Hepatocyte (in vitro differentiated cells): ENCODE data around the gene ABI3. TPM values are rescaled to one million over a fixed set of nuclear protein-coding genes. Genes with fewer than 3 reads are reported as not detected.

Experiments
- DNase-seq: peaks from one replicate; pipeline ENCODE4 v3.0.0-alpha.2; 2016; ENCODE audit warnings: low spot score
- H2AFZ ChIP-seq: fragments of 200-600 bp; sonication (generic); 2 replicates; pipeline ENCODE4 v1.6.0; 2016; ENCODE audit warnings: antibody characterized with exemption, mild to moderate bottlenecking
- H3K27ac ChIP-seq: fragments of 200-600 bp; sonication (generic); 2 replicates; pipeline ENCODE4 v1.5.1; 2016; ENCODE audit warnings: mild to moderate bottlenecking
- H3K27me3 ChIP-seq: fragments of 200-600 bp; sonication (generic); 2 replicates; pipeline ENCODE4 v1.6.1; 2016
- H3K36me3 ChIP-seq: fragments of 200-600 bp; sonication (generic); replicated peaks from 2 replicates; pipeline ENCODE4 v1.5.1; 2016; ENCODE audit warnings: low read depth; ENCODE audit not compliant: insufficient read depth
- H3K4me1 ChIP-seq: fragments of 200-600 bp; sonication (generic); 2 replicates; pipeline ENCODE4 v1.5.1; 2016; ENCODE audit warnings: mild to moderate bottlenecking, moderate library complexity; ENCODE audit not compliant: insufficient read depth
- H3K4me2 ChIP-seq: fragments of 200-600 bp; sonication (generic); 2 replicates; pipeline ENCODE4 v1.6.0; 2016
- H3K4me3 ChIP-seq: fragments of 200-600 bp; sonication (generic); 2 replicates; pipeline ENCODE4 v1.5.1; 2016; ENCODE audit warnings: mild to moderate bottlenecking
- H3K79me2 ChIP-seq: fragments of 200-600 bp; sonication (generic); 2 replicates; pipeline ENCODE4 v1.6.0; 2017; ENCODE audit warnings: mild to moderate bottlenecking
- H3K9me2 ChIP-seq: fragments of 200-600 bp; sonication (generic); replicated peaks from 2 replicates; pipeline ENCODE4 v1.6.0; 2017; ENCODE audit warnings: mild to moderate bottlenecking; ENCODE audit not compliant: insufficient read depth
- H3K9me3 ChIP-seq: fragments of 200-600 bp; sonication (generic); 2 replicates; pipeline ENCODE4 v1.5.1; 2016; ENCODE audit warnings: low read depth, mild to moderate bottlenecking
- H4K20me1 ChIP-seq: fragments of 200-600 bp; sonication (generic); 2 replicates; pipeline ENCODE4 v1.6.0; 2016; ENCODE audit warnings: mild to moderate bottlenecking; ENCODE audit not compliant: insufficient read depth, poor library complexity, severe bottlenecking
- EZH2 ChIP-seq: fragments of 200-600 bp; sonication (generic); IDR thresholded peaks from 2 replicates; pipeline ENCODE4 v1.6.1; 2016; ENCODE audit warnings: antibody characterized with exemption, mild to moderate bottlenecking, borderline replicate concordance
- EZH2phosphoT487 ChIP-seq: fragments of 200-600 bp; sonication (generic); IDR thresholded peaks from one replicate; pipeline ENCODE4 v1.6.1; 2018; ENCODE audit warnings: antibody characterized with exemption, mild to moderate bottlenecking, low read depth, moderate library complexity; ENCODE audit not compliant: unreplicated experiment, severe bottlenecking
- WGBS: methylation state at CpG from one replicate; pipeline ENCODE4 v1.1.6; 2016; ENCODE audit warnings: low lambda C conversion rate; ENCODE audit errors: missing lambda C conversion rate; 5-methylcytosine and 5-hydroxymethylcytosine counted together
- polyA plus RNA-seq: library from polyadenylated mRNA; unstranded; fragments of >200 nt; fragmentation: Nextera tagmentation; extraction: Ambion mirVana; gene quantifications from 2 replicates; pipeline ENCODE4 v1.2.1, GENCODE V29; 2016
- total RNA-seq: library from RNA; depleted of rRNA; stranded (reverse); fragments of >200 nt; gene quantifications from 2 replicates; pipeline ENCODE4 v1.2.3, GENCODE V29; 2014
- TF ChIP-seq, protein P1 (sequence below): fragments of 200-600 bp; sonication (generic); IDR thresholded peaks from 2 replicates; pipeline ENCODE4 v1.5.1; 2016; ENCODE audit warnings: antibody characterized with exemption, mild to moderate bottlenecking; ENCODE audit not compliant: poor library complexity

ABI3 gene
- total and polyA plus RNA-seq, 2 experiments from 2014 or later: 0.13 to 0.29 TPM

DNA sequence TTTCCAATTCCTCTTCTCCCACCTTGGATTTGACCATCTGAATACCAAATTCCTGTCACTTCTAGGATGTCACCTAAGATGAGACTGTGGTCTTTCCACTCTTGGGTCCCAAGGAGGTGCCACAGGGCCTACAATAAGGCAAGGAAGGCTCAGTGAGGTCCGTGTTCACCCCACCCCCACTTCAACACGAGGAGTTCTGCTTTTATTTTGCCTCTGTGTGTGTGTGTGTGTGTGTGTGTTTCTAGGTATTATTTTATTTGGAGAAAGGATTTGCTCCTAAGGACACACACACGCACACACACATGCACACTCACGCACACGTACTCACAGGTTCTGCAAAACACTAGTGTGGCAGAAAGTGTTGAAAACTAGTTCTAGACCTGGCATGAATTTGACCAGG, 44.6 kb downstream of the ABI3 start:
- no peaks in the 10 kb centered on the region for H3K9me2 ChIP-seq
- no peak overlapping the region for H3K4me2 ChIP-seq
- no peak overlapping the region for H3K27ac ChIP-seq
- no peaks in the 10 kb centered on the region for H3K36me3 ChIP-seq
- no peak overlapping the region for H3K4me3 ChIP-seq
- no peak overlapping the region for H2AFZ ChIP-seq
- WGBS: 77% methylated on average over 5 of the region's 5 CpGs
- H3K27me3 ChIP-seq: no peaks in the 10 kb centered on the region
- TF ChIP-seq EZH2 (no peak), EZH2phosphoT487 (no peak)
- TF ChIP-seq, protein P1, sequence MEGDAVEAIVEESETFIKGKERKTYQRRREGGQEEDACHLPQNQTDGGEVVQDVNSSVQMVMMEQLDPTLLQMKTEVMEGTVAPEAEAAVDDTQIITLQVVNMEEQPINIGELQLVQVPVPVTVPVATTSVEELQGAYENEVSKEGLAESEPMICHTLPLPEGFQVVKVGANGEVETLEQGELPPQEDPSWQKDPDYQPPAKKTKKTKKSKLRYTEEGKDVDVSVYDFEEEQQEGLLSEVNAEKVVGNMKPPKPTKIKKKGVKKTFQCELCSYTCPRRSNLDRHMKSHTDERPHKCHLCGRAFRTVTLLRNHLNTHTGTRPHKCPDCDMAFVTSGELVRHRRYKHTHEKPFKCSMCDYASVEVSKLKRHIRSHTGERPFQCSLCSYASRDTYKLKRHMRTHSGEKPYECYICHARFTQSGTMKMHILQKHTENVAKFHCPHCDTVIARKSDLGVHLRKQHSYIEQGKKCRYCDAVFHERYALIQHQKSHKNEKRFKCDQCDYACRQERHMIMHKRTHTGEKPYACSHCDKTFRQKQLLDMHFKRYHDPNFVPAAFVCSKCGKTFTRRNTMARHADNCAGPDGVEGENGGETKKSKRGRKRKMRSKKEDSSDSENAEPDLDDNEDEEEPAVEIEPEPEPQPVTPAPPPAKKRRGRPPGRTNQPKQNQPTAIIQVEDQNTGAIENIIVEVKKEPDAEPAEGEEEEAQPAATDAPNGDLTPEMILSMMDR: no peak
- H4K20me1 ChIP-seq: no peaks in the 10 kb centered on the region
- no peaks in the 10 kb centered on the region for H3K79me2 ChIP-seq
- no peak for DNase-seq
- no peaks in the 10 kb centered on the region for H3K9me3 ChIP-seq
- no peaks in the 10 kb centered on the region for H3K4me1 ChIP-seq

DNA sequence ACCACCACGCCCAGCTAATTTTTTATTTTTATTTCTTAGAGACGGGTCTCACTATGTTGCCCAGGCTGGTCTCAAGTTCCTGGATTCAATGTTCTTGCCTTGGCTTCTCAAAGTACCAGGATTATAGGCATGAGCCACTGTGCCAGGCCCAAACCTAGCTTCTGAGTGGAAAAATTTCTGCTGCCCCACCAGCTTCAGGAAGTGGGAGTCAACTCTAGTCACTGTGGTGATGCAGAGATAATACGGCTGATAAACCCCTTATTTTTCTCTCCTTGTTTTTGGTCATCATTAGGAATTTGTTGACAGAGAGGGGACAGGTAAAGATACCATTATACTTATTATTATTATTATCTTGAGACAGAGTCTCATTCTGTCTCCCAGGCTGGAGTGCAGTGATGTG, 47.9 kb downstream of the ABI3 start:
- TF ChIP-seq EZH2phosphoT487: no peak
- TF ChIP-seq, protein P1: no peak
- TF ChIP-seq EZH2: no peak
- no peak overlapping the region for H3K4me3 ChIP-seq
- no peak for DNase-seq
- no peaks in the 10 kb centered on the region for H4K20me1 ChIP-seq
- H3K4me2 ChIP-seq: no peak overlapping the region
- no peak overlapping the region for H3K27ac ChIP-seq
- no peaks in the 10 kb centered on the region for H3K4me1 ChIP-seq
- H2AFZ ChIP-seq: no peak overlapping the region
- H3K9me2 ChIP-seq: no peaks in the 10 kb centered on the region
- H3K79me2 ChIP-seq: no peaks in the 10 kb centered on the region
- H3K36me3 ChIP-seq: no peaks in the 10 kb centered on the region
- H3K27me3 ChIP-seq: no peaks in the 10 kb centered on the region
- no peaks in the 10 kb centered on the region for H3K9me3 ChIP-seq
- 96% methylated on average over 3 of the region's 3 CpGs for WGBS

DNA sequence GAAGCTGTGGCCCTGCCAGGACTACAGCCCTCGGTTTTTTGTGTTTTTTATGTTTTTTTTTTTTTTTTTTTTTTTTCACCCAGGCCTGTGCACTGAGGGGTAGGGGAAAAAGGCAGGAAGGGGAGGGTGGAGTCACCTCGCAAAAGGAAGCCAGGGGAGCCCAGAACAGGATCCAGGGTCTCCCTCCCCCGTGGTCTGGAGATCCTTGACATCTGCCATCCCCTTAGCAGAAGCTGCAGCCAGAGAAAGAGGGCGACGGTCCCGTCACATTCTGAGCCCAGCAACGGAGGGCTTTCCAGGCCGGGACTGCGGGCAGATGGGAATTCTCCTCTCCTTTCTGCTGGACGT, 49.1 kb downstream of the ABI3 start:
- Histone ChIP-seq H3K4me3 (peak overlapping the region; percentile 26), H3K9me3 (no peaks in the 10 kb centered on the region), H3K79me2 (no peaks in the 10 kb centered on the region), H3K9me2 (no peaks in the 10 kb centered on the region), H2AFZ (peak overlapping the region; percentile 84), H3K36me3 (no peaks in the 10 kb centered on the region), H3K4me1 (no peaks in the 10 kb centered on the region), H3K4me2 (peak overlapping the region; percentile 82), H3K27me3 (no peaks in the 10 kb centered on the region), H3K27ac (peak overlapping the region; percentile 79), H4K20me1 (no peaks in the 10 kb centered on the region)
- DNase-seq: no peak
- TF ChIP-seq EZH2: no peak
- no peak for TF ChIP-seq EZH2phosphoT487
- TF ChIP-seq, protein P1: no peak
- 33% methylated on average over 10 of the region's 10 CpGs for WGBS
